Measurements from ENCODE around the gene CFAP97.
"Not testable (repeated sequence)": the region's sequence is repeated elsewhere in the genome, so short reads cannot be mapped to it uniquely, and the experiment has no call there.

CFAP97 gene

GRCh38 chr4:185242749-185243533 is 39.1 kb upstream of the CFAP97 start:
- H3K27me3 ChIP-seq (replicated peaks; ENCODE audit: insufficient read depth, low read length), result no peaks in the 10 kb centered on the region
- H3K4me2 ChIP-seq (ENCODE audit: low read depth, low read length), result no peak overlapping the region
- no peak for TF ChIP-seq EZH2 (optimal IDR thresholded peaks at IDR 0.05; ENCODE audit: low read depth, low read length)
- peaks cover 78% of the 10 kb centered on the region for H3K79me2 ChIP-seq (ENCODE audit: low read length)
- no peaks in the 10 kb centered on the region for H3K4me1 ChIP-seq (ENCODE audit: low read length)
- H3K9me2 ChIP-seq (replicated peaks; ENCODE audit: insufficient read depth, low read length), result no peaks in the 10 kb centered on the region
- H3K9ac ChIP-seq (ENCODE audit: low read length), result no peak overlapping the region
- no peak overlapping the region for H3K4me3 ChIP-seq (ENCODE audit: low read length)
- H3K36me3 ChIP-seq (replicated peaks; ENCODE audit: insufficient read depth, low read length), result 0 out of 2 replicates have a peak, but pooled peaks cover 3% of the 10 kb centered on the region
- H2AFZ ChIP-seq (ENCODE audit: low read length), result no peak overlapping the region
- H3F3A ChIP-seq (ENCODE audit: insufficient read depth, low read length), result no peaks in the 10 kb centered on the region
- DNase-seq, result no peak
- H3K9me3 ChIP-seq (replicated peaks; ENCODE audit: insufficient read depth, low read length), result no peaks in the 10 kb centered on the region
- no peaks in the 10 kb centered on the region for H4K20me1 ChIP-seq (ENCODE audit: insufficient read depth, low read length)
- no peak overlapping the region for H3K27ac ChIP-seq (ENCODE audit: low read length)

GRCh38 chr4:185240486-185240885 is 36.7 kb upstream of the CFAP97 start:
- not testable (repeated sequence) for H3K9ac ChIP-seq (ENCODE audit: low read length); H2AFZ ChIP-seq (ENCODE audit: low read length); H3K36me3 ChIP-seq (replicated peaks; ENCODE audit: insufficient read depth, low read length); H3K4me1 ChIP-seq (ENCODE audit: low read length); H3K27ac ChIP-seq (ENCODE audit: low read length); H3K4me3 ChIP-seq (ENCODE audit: low read length); H3K9me3 ChIP-seq (replicated peaks; ENCODE audit: insufficient read depth, low read length); H4K20me1 ChIP-seq (ENCODE audit: insufficient read depth, low read length); DNase-seq; H3K4me2 ChIP-seq (ENCODE audit: low read depth, low read length); H3F3A ChIP-seq (ENCODE audit: insufficient read depth, low read length); H3K27me3 ChIP-seq (replicated peaks; ENCODE audit: insufficient read depth, low read length); H3K9me2 ChIP-seq (replicated peaks; ENCODE audit: insufficient read depth, low read length)
- H3K79me2 ChIP-seq (ENCODE audit: low read length), result peaks cover 78% of the 10 kb centered on the region

- no peak for DNase-seq
These were observed 35.0 kb upstream of the CFAP97 start for GRCh38 chr4:185238750-185239149.

GRCh38 chr4:185238215-185238681 is 34.4 kb upstream of the CFAP97 start:
- H4K20me1 ChIP-seq (ENCODE audit: insufficient read depth, low read length), result no peaks in the 10 kb centered on the region
- H3K4me3 ChIP-seq (ENCODE audit: low read length), result no peak overlapping the region
- H3K9me2 ChIP-seq (replicated peaks; ENCODE audit: insufficient read depth, low read length), result no peaks in the 10 kb centered on the region
- H3K36me3 ChIP-seq (replicated peaks; ENCODE audit: insufficient read depth, low read length), result no peaks in the 10 kb centered on the region
- H2AFZ ChIP-seq (ENCODE audit: low read length), result no peak overlapping the region
- no peaks in the 10 kb centered on the region for H3K27me3 ChIP-seq (replicated peaks; ENCODE audit: insufficient read depth, low read length)
- TF ChIP-seq CTCF (IDR thresholded peaks at IDR 0.05; ENCODE audit: low read length), result no peak
- TF ChIP-seq EZH2phosphoT487 (IDR thresholded peaks at IDR 0.05; ENCODE audit: low read length), result no peak
- no peak for TF ChIP-seq EZH2 (optimal IDR thresholded peaks at IDR 0.05; ENCODE audit: low read depth, low read length)
- no peak for DNase-seq
- no peaks in the 10 kb centered on the region for H3F3A ChIP-seq (ENCODE audit: insufficient read depth, low read length)
- H3K27ac ChIP-seq (ENCODE audit: low read length), result no peak overlapping the region
- peaks cover 76% of the 10 kb centered on the region for H3K79me2 ChIP-seq (ENCODE audit: low read length)
- H3K4me1 ChIP-seq (ENCODE audit: low read length), result no peaks in the 10 kb centered on the region
- no peak overlapping the region for H3K4me2 ChIP-seq (ENCODE audit: low read depth, low read length)
- no peak overlapping the region for H3K9ac ChIP-seq (ENCODE audit: low read length)
- H3K9me3 ChIP-seq (replicated peaks; ENCODE audit: insufficient read depth, low read length), result no peaks in the 10 kb centered on the region

More at GRCh38 chr4:185238750-185239149, 35.0 kb upstream of the CFAP97 start:
- Histone ChIP-seq H3K4me2 (ENCODE audit: low read depth, low read length) (no peak overlapping the region), H3K9ac (ENCODE audit: low read length) (no peak overlapping the region), H3K9me3 (replicated peaks; ENCODE audit: insufficient read depth, low read length) (no peaks in the 10 kb centered on the region), H3K36me3 (replicated peaks; ENCODE audit: insufficient read depth, low read length) (no peaks in the 10 kb centered on the region), H3K4me3 (ENCODE audit: low read length) (no peak overlapping the region), H4K20me1 (ENCODE audit: insufficient read depth, low read length) (no peaks in the 10 kb centered on the region), H3F3A (ENCODE audit: insufficient read depth, low read length) (no peaks in the 10 kb centered on the region), H3K9me2 (replicated peaks; ENCODE audit: insufficient read depth, low read length) (no peaks in the 10 kb centered on the region), H3K4me1 (ENCODE audit: low read length) (no peaks in the 10 kb centered on the region), H2AFZ (ENCODE audit: low read length) (no peak overlapping the region), H3K27ac (ENCODE audit: low read length) (no peak overlapping the region), H3K27me3 (replicated peaks; ENCODE audit: insufficient read depth, low read length) (no peaks in the 10 kb centered on the region), H3K79me2 (ENCODE audit: low read length) (peaks cover 76% of the 10 kb centered on the region)
- TF ChIP-seq CTCF (IDR thresholded peaks at IDR 0.05; ENCODE audit: low read length), result no peak
- no peak for TF ChIP-seq EZH2 (optimal IDR thresholded peaks at IDR 0.05; ENCODE audit: low read depth, low read length)
- TF ChIP-seq EZH2phosphoT487 (IDR thresholded peaks at IDR 0.05; ENCODE audit: low read length), result no peak
